ENCODE measurements around the gene MYO15B.

DNA sequence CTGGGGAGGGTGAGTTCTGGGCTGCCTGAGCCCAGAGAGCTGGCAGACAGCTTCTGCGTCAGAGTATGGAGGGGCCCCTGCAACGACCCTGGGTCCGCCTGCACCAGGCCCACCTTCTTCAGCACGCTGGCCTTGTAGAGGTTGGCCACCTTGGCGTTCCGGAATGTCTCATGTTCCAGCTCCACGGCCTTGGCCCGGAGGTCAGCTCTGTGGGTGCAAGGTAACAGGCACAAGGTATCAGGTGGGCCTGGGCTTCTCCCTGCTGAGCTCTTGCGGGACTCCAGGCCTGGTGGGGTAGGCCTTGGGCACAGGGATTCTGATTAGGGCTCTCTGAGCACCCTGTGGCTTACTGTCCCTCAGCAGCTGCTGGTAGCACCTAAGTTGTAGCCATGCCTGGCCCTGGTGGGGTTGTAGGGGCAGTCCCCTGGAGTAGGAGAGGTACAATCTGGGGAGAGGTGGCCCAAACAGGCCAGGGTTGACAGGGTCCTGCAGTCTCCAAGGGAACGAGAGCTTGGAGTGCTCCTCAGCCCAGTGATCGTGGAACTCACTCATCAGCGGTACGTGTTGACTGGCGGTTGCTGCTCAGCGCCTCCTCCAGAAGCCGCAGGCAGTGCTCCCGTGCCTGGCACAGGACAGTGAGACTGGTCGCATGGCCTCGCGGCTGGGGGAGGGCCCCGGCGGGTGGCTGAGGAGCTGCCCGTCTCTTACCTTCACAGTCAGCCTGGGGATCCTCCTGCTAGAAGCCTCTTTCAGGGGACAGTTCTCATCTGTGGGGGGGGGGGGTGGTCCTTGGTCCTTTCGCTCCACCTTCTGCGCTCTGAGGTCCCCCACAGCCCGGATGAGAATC is 42.7 kb downstream of the MYO15B start:
- no peak for TF ChIP-seq EZH2 (IDR thresholded peaks at IDR 0.05; ENCODE audit: low read length, unreplicated experiment)
- TF ChIP-seq, protein P1, sequence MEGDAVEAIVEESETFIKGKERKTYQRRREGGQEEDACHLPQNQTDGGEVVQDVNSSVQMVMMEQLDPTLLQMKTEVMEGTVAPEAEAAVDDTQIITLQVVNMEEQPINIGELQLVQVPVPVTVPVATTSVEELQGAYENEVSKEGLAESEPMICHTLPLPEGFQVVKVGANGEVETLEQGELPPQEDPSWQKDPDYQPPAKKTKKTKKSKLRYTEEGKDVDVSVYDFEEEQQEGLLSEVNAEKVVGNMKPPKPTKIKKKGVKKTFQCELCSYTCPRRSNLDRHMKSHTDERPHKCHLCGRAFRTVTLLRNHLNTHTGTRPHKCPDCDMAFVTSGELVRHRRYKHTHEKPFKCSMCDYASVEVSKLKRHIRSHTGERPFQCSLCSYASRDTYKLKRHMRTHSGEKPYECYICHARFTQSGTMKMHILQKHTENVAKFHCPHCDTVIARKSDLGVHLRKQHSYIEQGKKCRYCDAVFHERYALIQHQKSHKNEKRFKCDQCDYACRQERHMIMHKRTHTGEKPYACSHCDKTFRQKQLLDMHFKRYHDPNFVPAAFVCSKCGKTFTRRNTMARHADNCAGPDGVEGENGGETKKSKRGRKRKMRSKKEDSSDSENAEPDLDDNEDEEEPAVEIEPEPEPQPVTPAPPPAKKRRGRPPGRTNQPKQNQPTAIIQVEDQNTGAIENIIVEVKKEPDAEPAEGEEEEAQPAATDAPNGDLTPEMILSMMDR (conservative IDR thresholded peaks at IDR 0.05; ENCODE audit: low read depth, low read length): no peak

Measured in PC-3 (cell line).